ENCODE data around the gene CYP2W1. TPM values are rescaled to one million over a fixed set of nuclear protein-coding genes. Genes with fewer than 3 reads are reported as not detected.

The CYP2W1 gene
- total RNA-seq, 1 donor from 2014 or later, result 15.3 TPM

GRCh38 chr7:1004018-1004852, 21.3 kb downstream of the CYP2W1 start:
- no peak for TF ChIP-seq CTCF (conservative IDR thresholded peaks at IDR 0.05)
- no peaks in the 10 kb centered on the region for H3K9me3 Mint-ChIP-seq
- H3K4me3 Mint-ChIP-seq, result no peak overlapping the region
- no peak overlapping the region for H3K27ac Mint-ChIP-seq
- DNase-seq (ENCODE audit: extremely low spot score, unreplicated experiment), result no peak
- peaks cover 8% of the 10 kb centered on the region for H3K4me1 Mint-ChIP-seq (ENCODE audit: unreplicated experiment)
- no peaks in the 10 kb centered on the region for H3K27me3 Mint-ChIP-seq
- no peaks in the 10 kb centered on the region for H3K36me3 Mint-ChIP-seq

- peaks cover 8% of the 10 kb centered on the region for H3K4me1 Mint-ChIP-seq (ENCODE audit: unreplicated experiment)
- TF ChIP-seq CTCF (conservative IDR thresholded peaks at IDR 0.05), result no peak
- no peak overlapping the region for H3K4me3 Mint-ChIP-seq
- no peak for DNase-seq (ENCODE audit: extremely low spot score, unreplicated experiment)
- no peak overlapping the region for H3K27ac Mint-ChIP-seq
- H3K27me3 Mint-ChIP-seq, result no peaks in the 10 kb centered on the region
- H3K36me3 Mint-ChIP-seq, result no peaks in the 10 kb centered on the region
- H3K9me3 Mint-ChIP-seq, result no peaks in the 10 kb centered on the region
Measured at GRCh38 chr7:1005303-1005702, 22.3 kb downstream of the CYP2W1 start.

- Mint-ChIP-seq H3K4me3 (no peak overlapping the region), H3K27me3 (no peaks in the 10 kb centered on the region), H3K36me3 (no peaks in the 10 kb centered on the region), H3K27ac (no peak overlapping the region), H3K9me3 (no peaks in the 10 kb centered on the region), H3K4me1 (ENCODE audit: unreplicated experiment) (peaks cover 4% of the 10 kb centered on the region)
- DNase-seq (ENCODE audit: extremely low spot score, unreplicated experiment), result no peak
- no peak for TF ChIP-seq CTCF (conservative IDR thresholded peaks at IDR 0.05)
Measured at GRCh38 chr7:1007901-1008300, 24.9 kb downstream of the CYP2W1 start.

GRCh38 chr7:1008733-1009363, 25.9 kb downstream of the CYP2W1 start:
- Mint-ChIP-seq H3K4me3 (no peak overlapping the region), H3K27ac (no peak overlapping the region), H3K4me1 (ENCODE audit: unreplicated experiment) (peaks cover 9% of the 10 kb centered on the region), H3K36me3 (no peaks in the 10 kb centered on the region), H3K9me3 (no peaks in the 10 kb centered on the region), H3K27me3 (no peaks in the 10 kb centered on the region)
- TF ChIP-seq CTCF (conservative IDR thresholded peaks at IDR 0.05), result no peak
- DNase-seq (ENCODE audit: extremely low spot score, unreplicated experiment), result no peak

GRCh38 chr7:1009747-1010146, 26.8 kb downstream of the CYP2W1 start:
- peaks cover 15% of the 10 kb centered on the region for H3K4me1 Mint-ChIP-seq (ENCODE audit: unreplicated experiment)
- no peak overlapping the region for H3K4me3 Mint-ChIP-seq
- TF ChIP-seq CTCF (conservative IDR thresholded peaks at IDR 0.05), result no peak
- no peak overlapping the region for H3K27ac Mint-ChIP-seq
- no peaks in the 10 kb centered on the region for H3K9me3 Mint-ChIP-seq
- no peaks in the 10 kb centered on the region for H3K27me3 Mint-ChIP-seq
- DNase-seq (ENCODE audit: extremely low spot score, unreplicated experiment), result no peak
- no peaks in the 10 kb centered on the region for H3K36me3 Mint-ChIP-seq
